Sciatic nerve (tissue), 2 donors: ENCODE measurements around the gene KIF18B. TPM values are rescaled to one million over a fixed set of nuclear protein-coding genes. Genes with fewer than 3 reads are reported as not detected.

Experiments
- ATAC-seq: fragments of 200-7000 bp; cut with Tn5 transposase; one replicate; pipeline ENCODE4 v1.9.1; 2020; ENCODE audit warnings: mild to moderate bottlenecking, moderate library complexity
- DNase-seq: peaks from one replicate; pipeline ENCODE4 v3.0.0-alpha.2; 2020; ENCODE audit warnings: low spot score
- intact Hi-C: fragments of 100-400 bp; cut with DNase I; formaldehyde crosslinking; loops from one replicate; pipeline ENCODE4 v1.14.2; 2022
- total RNA-seq: library from RNA; stranded (reverse); fragmentation: NEBNext Ultra II Directional; extraction: Animal tissue kit (Norgen Biotek cat#: 25700); gene quantifications from one replicate; pipeline ENCODE4 v1.2.1, GENCODE V29; 2021
- donor health status: DM: no; HTN: no; CAD: no.
- donor health status: DM: no; HTN: no; CAD: no.

KIF18B gene
- total RNA-seq, 1 donor from 2014 or later, result 0.40 TPM

- intact Hi-C loops, result no loop called here
These were observed 24.4 kb upstream of the KIF18B start for GRCh38 chr17:44971776-44972483.

GRCh38 chr17:44970136-44970741 lies 22.7 kb upstream of the KIF18B start:
- ATAC-seq (no peak), DNase-seq (no peak)
- intact Hi-C loops, result no loop called here

More at GRCh38 chr17:44971776-44972483, 24.4 kb upstream of the KIF18B start:
- ATAC-seq, result no peak
- DNase-seq, result no peak

- ATAC-seq (no peak), DNase-seq (no peak)
- intact Hi-C loops, result no loop called here
These were observed 21.7 kb upstream of the KIF18B start for GRCh38 chr17:44969144-44969780.

GRCh38 chr17:44968225-44969143 lies 20.9 kb upstream of the KIF18B start, which contains the start of gene C1QL1:
C1QL1 (minus strand) TSS chr17:44968303; CDS start chr17:44968048, 255 bp downstream.
- intact Hi-C loops, result no loop called here
- peak; percentile 94 for DNase-seq
- ATAC-seq, result peak; percentile 97

- DNase-seq, result no peak
- no peak for ATAC-seq
- intact Hi-C loops, result no loop called here
These were observed 20.3 kb upstream of the KIF18B start for GRCh38 chr17:44967907-44968224.

- DNase-seq, result no peak
- no peak for ATAC-seq
- intact Hi-C loops, result no loop called here
These were observed 19.7 kb upstream of the KIF18B start for GRCh38 chr17:44967026-44967906.

- no peak for DNase-seq
- intact Hi-C loops, result no loop called here
- no peak for ATAC-seq
These were observed 18.9 kb upstream of the KIF18B start for GRCh38 chr17:44966348-44967025.

GRCh38 chr17:44965481-44966234 lies 18.1 kb upstream of the KIF18B start:
- no peak for ATAC-seq
- intact Hi-C loops, result no loop called here
- no peak for DNase-seq

GRCh38 chr17:44961921-44962350 lies 14.4 kb upstream of the KIF18B start:
- intact Hi-C loops, result no loop called here
- ATAC-seq (no peak), DNase-seq (no peak)

- ATAC-seq (no peak), DNase-seq (no peak)
- intact Hi-C loops, result no loop called here
These were observed 13.1 kb upstream of the KIF18B start for GRCh38 chr17:44960691-44961090.

GRCh38 chr17:44959821-44960531 lies 12.4 kb upstream of the KIF18B start:
- ATAC-seq, result peak; percentile 38

GRCh38 chr17:44956998-44957981 lies 9.7 kb upstream of the KIF18B start:
- intact Hi-C loops, result no loop called here
- no peak for DNase-seq

More at GRCh38 chr17:44959821-44960531, 12.4 kb upstream of the KIF18B start:
- intact Hi-C loops, result no loop called here
- no peak for DNase-seq

GRCh38 chr17:44955674-44956425 lies 8.3 kb upstream of the KIF18B start:
- intact Hi-C loops, result no loop called here
- ATAC-seq (no peak), DNase-seq (no peak)

More at GRCh38 chr17:44956998-44957981, 9.7 kb upstream of the KIF18B start:
- no peak for ATAC-seq

- ATAC-seq (no peak), DNase-seq (no peak)
- intact Hi-C loops, result no loop called here
These were observed 5.4 kb upstream of the KIF18B start for GRCh38 chr17:44952946-44953475.
